GM18951 (cell line): ENCODE measurements around the gene MYL12A.
"Not testable (repeated sequence)": the region's sequence is repeated elsewhere in the genome, so short reads cannot be mapped to it uniquely, and the experiment has no call there.

Experiments used
- POLR2A ChIP-seq: IDR thresholded peaks from 4 replicates; pipeline ENCODE4 v1.6.1; 2011; ENCODE audit warnings: mild to moderate bottlenecking; ENCODE audit not compliant: insufficient read length, insufficient read depth; ENCODE audit errors: extremely low read depth
- in situ Hi-C: fragments of 300-500 bp; cut with MboI; formaldehyde crosslinking; loops from one replicate; pipeline ENCODE4 v1.12.0; 2022; ENCODE audit warnings: low sequenced_read_pairs, mixed read lengths, inconsistent platforms; ENCODE audit not compliant: unreplicated experiment

Gene MYL12A

DNA sequence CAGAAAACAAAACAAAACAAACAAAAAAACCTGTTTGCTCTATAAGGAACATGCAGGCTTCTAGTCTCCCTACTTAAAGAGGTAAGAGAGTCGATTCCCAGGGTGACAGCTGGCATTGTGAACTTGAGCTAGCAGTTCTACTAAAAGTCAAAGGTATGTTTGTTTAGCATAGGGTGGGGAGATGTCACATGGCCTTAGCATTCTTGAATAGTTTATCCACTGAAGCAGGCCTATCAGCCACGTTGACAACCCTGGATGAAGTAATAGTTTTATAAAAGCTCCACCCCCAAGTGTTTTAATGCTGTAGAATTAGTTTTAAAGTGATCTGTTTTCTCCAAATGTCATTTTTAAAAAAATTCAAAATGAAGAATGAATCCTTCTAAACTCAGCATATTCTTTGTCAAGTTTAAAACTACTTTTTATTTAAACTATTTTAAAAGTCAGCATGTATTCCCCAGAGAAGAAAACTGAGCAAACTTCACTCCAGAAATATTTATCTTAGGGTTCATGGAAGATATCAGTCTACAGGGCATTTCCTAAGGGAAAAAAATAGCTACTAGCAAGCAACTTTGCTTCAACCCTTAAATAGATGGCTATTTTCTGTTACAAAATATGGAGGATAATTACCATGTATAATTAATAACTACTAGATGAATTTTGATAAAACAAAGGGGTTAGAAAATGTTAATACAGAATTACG is 29.5 kb upstream of the MYL12A start:
- in situ Hi-C loops: no loop called here

DNA sequence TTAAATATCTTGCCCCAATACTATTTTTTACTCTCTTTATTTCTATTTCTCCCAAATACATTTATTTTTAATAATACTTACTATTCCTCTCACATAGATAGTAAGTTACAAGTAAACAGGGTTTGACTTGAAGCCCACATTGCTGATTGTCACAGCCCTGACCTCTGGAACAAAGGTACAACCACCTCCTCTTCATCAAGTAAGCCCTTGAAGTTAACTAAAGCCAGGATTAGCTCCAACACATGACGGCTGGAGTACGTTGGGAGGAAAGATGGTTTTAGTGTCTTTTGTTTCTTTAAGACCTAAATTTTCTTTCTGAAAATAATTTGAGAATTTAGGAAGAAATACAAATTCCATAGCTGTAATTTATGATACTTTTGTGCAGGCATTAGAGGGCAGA is 28.8 kb upstream of the MYL12A start:
- in situ Hi-C loops: no loop called here
- TF ChIP-seq POLR2A: no peak

More for the DNA sequence above, 29.5 kb upstream of the MYL12A start:
- no peak for TF ChIP-seq POLR2A

DNA sequence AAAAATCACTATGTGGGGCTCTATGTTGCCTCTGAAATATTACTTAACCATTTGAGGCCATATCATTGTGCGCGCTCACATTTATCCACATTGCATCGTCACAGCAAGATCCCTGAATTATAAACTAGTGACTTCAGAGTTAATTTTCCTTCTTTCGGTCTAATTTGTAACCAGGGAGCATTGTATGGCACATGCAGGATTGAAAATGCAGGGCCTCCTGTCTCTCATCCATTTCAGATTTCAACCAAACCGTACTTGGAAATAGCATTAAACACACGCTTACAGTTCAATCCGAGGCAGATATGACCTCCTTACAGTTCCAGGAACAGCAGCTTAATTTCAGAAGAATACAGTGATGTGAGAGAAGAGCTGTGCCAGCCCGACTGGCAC is 28.4 kb upstream of the MYL12A start:
- no peak for TF ChIP-seq POLR2A

DNA sequence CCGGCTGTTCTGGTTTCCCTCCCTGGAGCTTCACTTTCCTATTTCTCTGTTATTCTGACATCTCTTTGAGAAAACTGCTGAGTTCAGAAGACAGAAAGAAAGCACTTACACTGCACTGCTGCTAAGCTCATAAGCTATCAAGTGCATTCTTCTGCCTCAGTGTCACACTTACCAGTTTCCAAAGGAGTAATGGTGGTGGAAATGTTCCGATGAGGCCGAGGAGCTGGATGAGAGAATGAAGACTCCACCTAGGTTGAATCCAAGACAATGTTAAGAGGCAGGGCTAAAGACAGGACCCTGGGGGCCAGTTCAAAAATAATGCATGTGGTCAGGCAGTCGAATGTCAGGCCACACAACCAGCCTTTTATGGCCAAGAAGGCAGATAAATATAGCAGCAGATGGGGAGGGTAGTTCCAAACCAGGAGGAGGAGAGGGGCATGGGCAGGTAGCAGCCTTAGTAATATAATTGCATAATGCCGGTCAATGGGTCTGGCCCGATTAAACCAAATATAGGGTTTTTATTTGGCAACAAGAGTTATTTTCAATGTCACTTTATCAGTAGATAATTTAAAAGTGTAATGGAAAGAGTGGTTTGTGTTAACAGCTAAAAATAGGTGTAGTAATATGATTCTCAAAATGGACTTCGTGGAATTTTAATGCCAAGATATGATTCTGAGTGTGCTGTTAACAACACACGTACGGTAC is 27.8 kb upstream of the MYL12A start, which contains the start of gene MYOM1:
Gene MYOM1, minus strand, starts transcription at position 338 of the 705 bp plus-strand sequence. CDS start 4,745 bp downstream, outside the sequence.
- in situ Hi-C loops: no loop called here
- TF ChIP-seq POLR2A: no peak

More for the DNA sequence above, 28.4 kb upstream of the MYL12A start:
- in situ Hi-C loops: no loop called here

DNA sequence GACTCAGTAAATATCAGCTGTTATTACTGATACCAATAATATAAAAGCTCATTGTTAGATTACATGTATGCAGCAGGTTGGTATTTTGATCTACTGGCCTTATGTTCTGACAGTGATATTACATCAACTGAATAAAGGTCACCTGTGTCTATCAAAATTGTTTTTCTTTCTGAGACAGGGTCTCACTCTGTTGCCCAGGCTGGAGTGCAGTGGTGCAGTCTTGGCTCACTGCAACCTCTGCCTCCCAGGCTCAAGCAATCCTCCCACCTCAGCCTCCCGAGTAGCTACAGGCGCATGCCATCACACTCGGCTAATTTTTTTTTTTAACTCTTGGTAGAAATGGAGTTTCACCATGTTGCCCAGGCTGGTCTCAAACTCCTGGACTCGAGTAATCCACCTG is 26.7 kb upstream of the MYL12A start:
- in situ Hi-C loops: not testable (repeated sequence)

DNA sequence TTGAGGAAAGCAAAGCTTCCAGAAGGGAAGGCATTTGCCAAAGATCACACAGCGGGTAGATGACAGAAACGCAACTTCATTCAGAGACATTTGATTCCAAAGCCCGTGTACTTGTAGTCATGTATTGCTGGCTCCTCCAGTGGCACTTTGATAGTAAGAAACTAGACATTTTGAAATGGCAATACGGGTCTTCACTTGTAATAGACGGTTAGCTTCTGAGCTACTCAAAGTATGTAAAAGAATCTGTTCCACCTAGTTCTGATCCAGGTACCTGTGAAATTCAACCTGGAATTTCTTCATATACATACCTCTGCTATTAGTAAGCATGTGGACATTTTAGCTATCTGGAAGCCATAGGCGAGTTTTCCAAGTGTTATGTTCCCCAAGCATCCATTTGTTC is 26.1 kb upstream of the MYL12A start:
- in situ Hi-C loops: no loop called here
- no peak for TF ChIP-seq POLR2A

DNA sequence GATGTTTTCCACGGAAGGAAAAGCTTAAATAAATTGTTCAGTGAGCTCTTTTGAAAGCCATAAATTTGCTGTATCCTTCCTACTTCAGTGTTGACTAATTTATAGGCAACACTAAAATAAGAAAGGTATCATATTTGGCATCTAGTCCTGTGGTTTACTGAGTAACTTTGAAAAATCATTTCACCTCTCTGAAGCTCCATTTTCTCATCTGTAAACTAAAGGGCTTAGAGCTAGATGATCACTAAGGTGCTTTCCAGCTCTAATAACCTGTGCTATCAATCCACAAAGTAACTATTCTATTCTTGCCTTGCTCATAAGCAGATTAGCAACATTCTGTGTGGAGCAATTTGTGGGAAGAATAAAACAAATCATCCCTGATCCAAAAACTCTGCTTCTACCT is 24.2 kb upstream of the MYL12A start:
- no peak for TF ChIP-seq POLR2A
- in situ Hi-C loops: no loop called here

DNA sequence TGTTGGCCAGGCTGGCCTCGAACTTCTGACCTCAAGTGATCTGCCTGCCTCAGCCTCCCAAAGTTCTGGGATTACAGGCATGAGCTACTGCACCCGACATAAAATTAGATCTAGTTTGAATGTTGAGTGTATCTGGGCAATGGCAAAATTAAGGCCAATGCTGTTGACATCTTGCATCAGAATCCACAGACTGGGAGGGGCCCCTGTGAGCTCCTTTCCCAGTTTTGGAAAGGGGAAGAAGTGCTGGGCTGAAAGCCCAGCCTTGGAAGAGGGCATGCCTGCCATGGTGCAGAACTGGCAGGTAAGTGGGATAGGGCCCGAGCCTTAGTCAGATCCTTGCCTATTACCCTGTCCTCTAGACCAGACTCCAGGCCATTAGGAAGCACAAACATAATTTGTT is 23.4 kb upstream of the MYL12A start:
- no peak for TF ChIP-seq POLR2A
- in situ Hi-C loops: no loop called here

DNA sequence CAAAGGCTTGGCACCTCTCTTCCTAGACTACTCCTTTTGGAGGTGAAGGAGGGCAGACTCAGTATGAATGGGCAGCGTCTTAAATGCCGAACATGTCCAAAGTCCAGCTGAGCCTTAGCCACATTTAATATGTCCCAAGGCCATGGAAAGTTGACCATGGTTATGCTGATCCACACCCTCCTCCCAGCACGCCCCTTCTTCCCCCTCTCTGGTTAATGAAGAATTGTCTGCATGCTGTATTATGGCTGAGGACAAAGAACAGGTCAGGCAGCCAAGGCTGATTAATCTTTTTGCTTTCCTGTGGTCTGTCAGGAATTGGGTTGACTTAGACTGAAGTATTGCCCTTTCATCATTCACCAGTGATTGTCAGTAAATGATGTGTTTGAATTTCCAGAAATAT is 22.0 kb upstream of the MYL12A start:
- in situ Hi-C loops: no loop called here
- TF ChIP-seq POLR2A: no peak

DNA sequence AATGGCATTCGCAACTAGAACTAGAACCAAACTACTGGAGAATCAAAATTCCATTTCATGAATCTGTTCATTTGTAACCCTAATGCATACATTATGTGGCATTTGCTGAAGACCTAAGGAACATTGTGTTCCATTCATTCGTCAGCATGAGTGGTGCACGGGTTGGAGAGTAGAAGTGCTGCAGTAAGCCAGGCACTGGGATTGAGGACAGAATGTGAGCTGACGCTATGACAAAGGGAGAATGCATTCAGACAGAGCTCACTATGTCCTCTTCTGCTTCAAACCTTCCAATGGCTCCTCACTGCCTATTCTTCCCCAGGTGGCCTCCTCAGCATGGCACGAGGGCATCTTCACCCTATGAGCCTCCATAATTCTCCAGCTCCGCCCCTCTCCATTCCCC is 21.6 kb upstream of the MYL12A start:
- in situ Hi-C loops: no loop called here
- no peak for TF ChIP-seq POLR2A

DNA sequence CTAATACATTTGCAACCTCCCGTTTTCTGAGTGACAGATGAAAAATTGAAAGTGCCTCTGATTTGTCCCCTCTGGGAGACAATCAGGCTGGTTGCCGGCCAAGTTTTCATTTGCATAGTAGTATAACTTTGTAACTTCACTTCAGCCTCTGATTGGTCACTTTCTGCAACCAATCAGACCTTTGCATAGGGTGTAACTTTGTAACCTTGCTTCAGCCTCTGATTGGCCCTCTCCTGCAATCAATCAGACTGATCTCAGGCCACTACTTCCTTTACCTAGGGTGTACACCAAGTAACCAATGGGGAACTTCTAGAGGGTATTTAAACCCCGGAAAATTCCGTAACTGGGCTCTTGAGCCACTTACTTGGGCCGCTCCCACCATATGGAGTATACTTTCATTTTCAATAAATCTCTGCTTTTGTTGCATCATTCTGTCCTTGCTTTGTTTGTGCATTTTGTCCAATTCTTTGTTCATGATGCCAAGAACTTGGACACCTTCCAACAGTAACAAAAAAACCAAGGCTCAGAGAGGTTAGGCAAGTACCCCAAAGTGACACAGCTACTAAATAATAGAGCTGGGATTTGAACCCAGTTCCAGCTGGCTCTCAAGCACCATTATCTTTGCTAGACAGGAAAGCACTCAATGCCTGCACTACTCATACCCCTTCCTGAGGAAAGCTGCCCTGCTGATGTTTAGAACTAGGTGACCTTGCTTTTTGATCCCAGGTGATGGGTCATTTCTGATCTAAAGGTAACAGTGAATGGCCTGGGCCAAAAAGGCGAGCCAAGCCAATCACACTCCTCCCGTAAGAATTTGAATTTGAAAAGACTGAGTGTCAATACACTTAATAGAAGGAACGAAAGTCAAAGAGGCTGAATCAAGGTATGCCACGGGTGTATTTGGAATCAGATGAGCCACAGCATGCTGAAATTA is 16.9 kb upstream of the MYL12A start:
- in situ Hi-C loops: no loop called here
- TF ChIP-seq POLR2A: no peak

DNA sequence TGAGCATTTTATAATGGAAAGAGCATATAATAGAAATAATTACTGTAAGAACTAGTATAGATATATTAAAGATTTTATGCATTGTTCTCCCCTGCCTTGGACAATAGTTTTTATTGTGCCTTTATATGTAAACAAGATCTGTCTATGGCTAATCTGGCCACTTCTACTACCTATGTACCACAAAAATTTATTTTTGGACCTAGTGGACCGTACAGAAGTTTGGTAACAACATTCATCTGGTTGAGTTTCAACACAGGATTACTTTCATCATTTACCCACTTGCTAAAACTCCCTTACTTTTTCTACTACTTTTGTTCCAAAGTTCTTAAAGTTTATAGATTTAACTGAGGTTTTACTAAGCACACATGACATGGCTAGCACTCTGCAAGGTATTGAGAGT is 14.6 kb upstream of the MYL12A start:
- in situ Hi-C loops: no loop called here
- no peak for TF ChIP-seq POLR2A

DNA sequence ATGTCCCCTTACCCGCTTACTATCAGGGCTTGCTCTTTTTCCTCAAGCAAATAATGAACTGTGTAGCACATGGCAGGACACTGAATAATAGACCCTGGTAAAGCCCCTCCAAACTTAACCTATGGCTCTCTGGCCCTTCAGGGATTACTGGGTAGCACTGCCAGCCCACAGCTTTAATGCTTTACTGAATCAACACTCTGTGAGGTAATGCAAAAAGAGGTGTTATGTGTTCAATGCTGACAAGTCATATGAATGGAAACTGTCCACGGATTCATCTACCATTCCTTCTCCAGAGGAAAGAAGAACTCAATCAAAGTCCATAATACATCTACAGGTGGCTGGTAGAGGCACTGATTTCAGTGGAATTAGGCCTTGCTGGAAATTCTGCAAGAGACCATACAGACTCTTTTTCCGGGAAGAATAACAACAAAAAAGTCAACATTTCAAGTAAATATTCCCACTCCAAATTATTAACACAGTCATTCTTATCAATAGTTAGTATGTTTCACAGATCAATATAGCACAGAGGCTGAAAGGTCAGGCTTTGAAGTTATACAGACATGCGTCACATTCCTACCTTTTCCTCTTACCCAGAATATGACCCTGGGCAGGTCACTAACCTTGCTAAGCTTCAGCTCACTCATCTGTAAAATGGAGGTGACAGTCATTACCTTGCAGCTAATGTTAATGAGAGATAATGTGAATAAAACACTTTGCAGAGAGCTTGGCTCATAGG is 14.0 kb upstream of the MYL12A start:
- in situ Hi-C loops: no loop called here
- no peak for TF ChIP-seq POLR2A
